Panc1 (cell line): Measurements from ENCODE around the gene RNGTT. TPM values are rescaled to one million over a fixed set of nuclear protein-coding genes. Genes with fewer than 3 reads are reported as not detected.

ENCODE experiments used
- ATAC-seq: fragments of 200-7000 bp; cut with Tn5 transposase; 2 replicates; pipeline ENCODE4 v1.9.1; 2020; ENCODE audit warnings: mild to moderate bottlenecking, moderate library complexity
- BruUV-seq: library from RNA; stranded (reverse); fragments of 400-500 nt; replicated peaks from 2 replicates; lab custom pipeline; 2021; lab: Mats Ljungman, UMichigan
- CTCF ChIA-PET: fragments of 300-600 bp; sonication (Branson Sonifier 250); formaldehyde crosslinking; loops from one replicate; lab custom pipeline; 2022; ENCODE audit warnings: antibody characterized with exemption; lab: Charles Lee
- POLR2A ChIA-PET: fragments of 300-600 bp; sonication (Branson Sonifier 250); formaldehyde crosslinking; loops from one replicate; lab custom pipeline; 2022; ENCODE audit warnings: antibody characterized with exemption; lab: Charles Lee
- DNase-seq: peaks from one replicate; pipeline ENCODE4 v3.0.0-alpha.2; 2010; ENCODE audit warnings: low read depth, low spot score
- H3K27ac ChIP-seq: 2 replicates; pipeline ENCODE4 v1.5.1; 2011; ENCODE audit warnings: mild to moderate bottlenecking, low read length, inconsistent platforms
- H3K27me3 ChIP-seq: fragments of 200-500 bp; sonication (Bioruptor generic); 2 replicates; pipeline ENCODE4 v1.6.0; 2014; ENCODE audit warnings: low read length, inconsistent platforms; ENCODE audit not compliant: control insufficient read depth, insufficient read depth
- H3K36me3 ChIP-seq: fragments of 200-500 bp; sonication (Bioruptor generic); 2 replicates; pipeline ENCODE4 v1.5.1; 2014; ENCODE audit warnings: inconsistent platforms, mild to moderate bottlenecking, low read length, moderate library complexity; ENCODE audit not compliant: control insufficient read depth, insufficient read depth
- H3K4me1 ChIP-seq: 2 replicates; pipeline ENCODE4 v1.5.1; 2011; ENCODE audit warnings: inconsistent platforms, mild to moderate bottlenecking, low read length, moderate library complexity; ENCODE audit not compliant: control insufficient read depth, insufficient read depth
- H3K4me3 ChIP-seq, 2 experiments: 2 replicates each; pipeline ENCODE4 v1.5.1; 2011 to 2012; ENCODE audit warnings: low read depth in 2 of 2, low read length in 2 of 2, mild to moderate bottlenecking in 2 of 2, inconsistent platforms in 1 of 2, moderate library complexity in 1 of 2
- H3K9me3 ChIP-seq: fragments of 200-500 bp; sonication (Bioruptor generic); 2 replicates; pipeline ENCODE4 v1.5.1; 2014; ENCODE audit warnings: low read depth, mild to moderate bottlenecking, inconsistent platforms, low read length, moderate library complexity; ENCODE audit not compliant: control insufficient read depth, insufficient read depth
- POLR2AphosphoS5 ChIP-seq: IDR thresholded peaks from 2 replicates; pipeline ENCODE4 v1.6.1; 2012; ENCODE audit warnings: mild to moderate bottlenecking, low read depth, low read length, moderate library complexity
- SIN3A ChIP-seq: IDR thresholded peaks from 2 replicates; pipeline ENCODE4 v1.6.1; 2012; ENCODE audit warnings: low read depth, mild to moderate bottlenecking, low read length, moderate library complexity, borderline replicate concordance; ENCODE audit not compliant: insufficient read depth
- TCF7L2 ChIP-seq: IDR thresholded peaks from 2 replicates; pipeline ENCODE4 v1.6.1; 2011; ENCODE audit warnings: mild to moderate bottlenecking, low read depth, low read length, inconsistent platforms
- in situ Hi-C: cut with HindIII; loops from 2 replicates; pipeline ENCODE4 v1.10.0; 2016; ENCODE audit warnings: low sequenced_read_pairs, low pct_unique_long_range_greater_than_20kb
- intact Hi-C: fragments of 100-400 bp; cut with micrococcal nuclease; formaldehyde crosslinking; loops from one replicate; pipeline ENCODE4 v1.10.0; 2022; ENCODE audit not compliant: unreplicated experiment
- total RNA-seq: library from RNA; stranded (reverse); gene quantifications from one replicate; pipeline ENCODE4 v1.2.1, GENCODE V29; 2021; ENCODE audit not compliant: unreplicated experiment
- TF ChIP-seq, protein P1 (sequence below), 2 experiments: IDR thresholded peaks; 2 replicates each; pipeline ENCODE4 v1.6.1; 2011 to 2012; ENCODE audit warnings: low read depth in 2 of 2, control low read depth in 1 of 2, low read length in 1 of 2, mild to moderate bottlenecking in 1 of 2, moderate library complexity in 1 of 2; ENCODE audit not compliant: insufficient read depth in 1 of 2
- TF ChIP-seq, protein P2 (sequence below): fragments of 450-650 bp; IDR thresholded peaks from 2 replicates; pipeline ENCODE4 v1.5.1; 2017; ENCODE audit warnings: mild to moderate bottlenecking

Gene RNGTT
- total RNA-seq, 1 experiment from 2014 or later = 21.2 TPM

DNA sequence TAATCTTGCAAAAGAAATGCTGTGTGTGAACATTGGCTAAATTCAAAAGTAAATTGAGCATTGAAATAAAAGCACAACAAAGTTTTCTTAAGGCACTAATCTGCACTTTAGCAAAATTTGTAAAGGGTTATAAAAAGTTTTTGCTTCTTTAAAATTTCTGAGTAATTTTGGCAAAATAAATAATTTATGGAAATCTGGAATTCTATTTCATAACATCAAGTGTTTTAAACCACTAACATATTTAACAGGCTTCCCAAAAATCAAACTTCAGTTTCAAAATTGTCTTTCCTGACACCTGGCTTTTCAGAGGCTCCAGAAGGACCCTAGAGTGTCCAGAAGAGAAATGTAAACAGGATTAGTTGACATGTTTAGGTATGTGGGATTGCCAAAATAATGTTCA lies 4.5 kb upstream of the RNGTT start:
- Histone ChIP-seq H3K4me3 (no peak overlapping the region), H3K27me3 (no peaks in the 10 kb centered on the region), H3K36me3 (peaks cover 3% of the 10 kb centered on the region; the same call in 1 of the 2 replicates), H3K27ac (no peak overlapping the region), H3K4me1 (peaks cover 5% of the 10 kb centered on the region), H3K9me3 (0 out of 2 replicates have a peak, but pooled peaks cover 7% of the 10 kb centered on the region)
- POLR2A ChIA-PET = no interaction called here
- in situ Hi-C loops (no loop called here), intact Hi-C loops (no loop called here)
- DNase-seq (no peak), ATAC-seq (no peak)
- no TSS peak for BruUV-seq
- TF ChIP-seq, protein P1, sequence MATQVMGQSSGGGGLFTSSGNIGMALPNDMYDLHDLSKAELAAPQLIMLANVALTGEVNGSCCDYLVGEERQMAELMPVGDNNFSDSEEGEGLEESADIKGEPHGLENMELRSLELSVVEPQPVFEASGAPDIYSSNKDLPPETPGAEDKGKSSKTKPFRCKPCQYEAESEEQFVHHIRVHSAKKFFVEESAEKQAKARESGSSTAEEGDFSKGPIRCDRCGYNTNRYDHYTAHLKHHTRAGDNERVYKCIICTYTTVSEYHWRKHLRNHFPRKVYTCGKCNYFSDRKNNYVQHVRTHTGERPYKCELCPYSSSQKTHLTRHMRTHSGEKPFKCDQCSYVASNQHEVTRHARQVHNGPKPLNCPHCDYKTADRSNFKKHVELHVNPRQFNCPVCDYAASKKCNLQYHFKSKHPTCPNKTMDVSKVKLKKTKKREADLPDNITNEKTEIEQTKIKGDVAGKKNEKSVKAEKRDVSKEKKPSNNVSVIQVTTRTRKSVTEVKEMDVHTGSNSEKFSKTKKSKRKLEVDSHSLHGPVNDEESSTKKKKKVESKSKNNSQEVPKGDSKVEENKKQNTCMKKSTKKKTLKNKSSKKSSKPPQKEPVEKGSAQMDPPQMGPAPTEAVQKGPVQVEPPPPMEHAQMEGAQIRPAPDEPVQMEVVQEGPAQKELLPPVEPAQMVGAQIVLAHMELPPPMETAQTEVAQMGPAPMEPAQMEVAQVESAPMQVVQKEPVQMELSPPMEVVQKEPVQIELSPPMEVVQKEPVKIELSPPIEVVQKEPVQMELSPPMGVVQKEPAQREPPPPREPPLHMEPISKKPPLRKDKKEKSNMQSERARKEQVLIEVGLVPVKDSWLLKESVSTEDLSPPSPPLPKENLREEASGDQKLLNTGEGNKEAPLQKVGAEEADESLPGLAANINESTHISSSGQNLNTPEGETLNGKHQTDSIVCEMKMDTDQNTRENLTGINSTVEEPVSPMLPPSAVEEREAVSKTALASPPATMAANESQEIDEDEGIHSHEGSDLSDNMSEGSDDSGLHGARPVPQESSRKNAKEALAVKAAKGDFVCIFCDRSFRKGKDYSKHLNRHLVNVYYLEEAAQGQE (IDR thresholded peaks at IDR 0.05; ENCODE audit: insufficient read depth in 1 of 2, low read depth in 2 of 2, low read length in 1 of 2) = no peak
- TF ChIP-seq TCF7L2 = no peak
- TF ChIP-seq SIN3A = no peak
- TF ChIP-seq, protein P2, sequence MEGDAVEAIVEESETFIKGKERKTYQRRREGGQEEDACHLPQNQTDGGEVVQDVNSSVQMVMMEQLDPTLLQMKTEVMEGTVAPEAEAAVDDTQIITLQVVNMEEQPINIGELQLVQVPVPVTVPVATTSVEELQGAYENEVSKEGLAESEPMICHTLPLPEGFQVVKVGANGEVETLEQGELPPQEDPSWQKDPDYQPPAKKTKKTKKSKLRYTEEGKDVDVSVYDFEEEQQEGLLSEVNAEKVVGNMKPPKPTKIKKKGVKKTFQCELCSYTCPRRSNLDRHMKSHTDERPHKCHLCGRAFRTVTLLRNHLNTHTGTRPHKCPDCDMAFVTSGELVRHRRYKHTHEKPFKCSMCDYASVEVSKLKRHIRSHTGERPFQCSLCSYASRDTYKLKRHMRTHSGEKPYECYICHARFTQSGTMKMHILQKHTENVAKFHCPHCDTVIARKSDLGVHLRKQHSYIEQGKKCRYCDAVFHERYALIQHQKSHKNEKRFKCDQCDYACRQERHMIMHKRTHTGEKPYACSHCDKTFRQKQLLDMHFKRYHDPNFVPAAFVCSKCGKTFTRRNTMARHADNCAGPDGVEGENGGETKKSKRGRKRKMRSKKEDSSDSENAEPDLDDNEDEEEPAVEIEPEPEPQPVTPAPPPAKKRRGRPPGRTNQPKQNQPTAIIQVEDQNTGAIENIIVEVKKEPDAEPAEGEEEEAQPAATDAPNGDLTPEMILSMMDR = no peak
- no peak for TF ChIP-seq POLR2AphosphoS5
- CTCF ChIA-PET = no interaction called here

DNA sequence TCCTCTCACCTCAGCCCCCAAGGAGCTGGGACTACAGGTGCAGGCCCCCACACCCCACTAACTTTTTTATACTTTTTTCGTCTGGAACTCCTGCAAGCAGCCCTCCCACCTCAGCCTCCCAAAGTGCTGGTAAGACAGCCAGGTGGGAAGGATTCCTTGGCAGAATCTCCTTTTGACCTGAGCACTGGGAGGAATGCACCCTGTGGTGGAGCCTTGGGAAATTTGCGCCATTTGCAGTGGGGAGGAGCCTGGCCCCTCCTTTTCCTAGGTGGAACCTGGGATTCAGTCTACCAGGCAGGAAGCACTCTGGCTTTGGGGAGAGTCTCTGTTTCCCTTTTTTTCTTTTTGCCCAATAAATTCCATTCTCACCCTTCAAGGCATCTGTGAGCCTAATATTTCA lies 2.3 kb upstream of the RNGTT start:
- POLR2A ChIA-PET = no interaction called here
- no peak for DNase-seq
- in situ Hi-C loops = no loop called here

More for the DNA sequence above, 2.3 kb upstream of the RNGTT start:
- Histone ChIP-seq H3K27me3 (no peaks in the 10 kb centered on the region), H3K4me3 (no peak overlapping the region), H3K27ac (no peak overlapping the region), H3K9me3 (0 out of 2 replicates have a peak, but pooled peaks cover 7% of the 10 kb centered on the region), H3K36me3 (peaks cover 3% of the 10 kb centered on the region; the same call in 1 of the 2 replicates), H3K4me1 (peaks cover 5% of the 10 kb centered on the region)
- no TSS peak for BruUV-seq
- CTCF ChIA-PET = no interaction called here
- no peak for ATAC-seq
- intact Hi-C loops = no loop called here
- no peak for TF ChIP-seq POLR2AphosphoS5
- TF ChIP-seq, protein P1 (IDR thresholded peaks at IDR 0.05; ENCODE audit: insufficient read depth in 1 of 2, low read depth in 2 of 2, low read length in 1 of 2) = no peak
- TF ChIP-seq, protein P2 = no peak
- no peak for TF ChIP-seq SIN3A
- no peak for TF ChIP-seq TCF7L2
